ENCODE results near the gene EHMT1. TPM values are rescaled to one million over a fixed set of nuclear protein-coding genes. Genes with fewer than 3 reads are reported as not detected.

EHMT1 gene
- total RNA-seq, 1 experiment from 2014 or later, result 112 TPM

- Mint-ChIP-seq H3K4me3 (0 out of 5 replicates have a peak overlapping the region, but pooled peaks of 1 of the 2 experiments have one; percentile 27), H3K27ac (peak overlapping the region in 1 of 3 experiments; percentile 5; a peak in 2 of 7 replicates), H3K4me1 (peaks cover 19 to 34% of the 10 kb centered on the region in 2 experiments)
Observed at GRCh38 chr9:137602661-137603060, 16.1 kb upstream of the EHMT1 start.

More at GRCh38 chr9:137602661-137603060, 16.1 kb upstream of the EHMT1 start:
- Histone ChIP-seq H3K18ac (ENCODE audit: insufficient read length, low read depth, low read length) (no peak overlapping the region), H2BK120ac (ENCODE audit: low read depth, low read length, poor library complexity, severe bottlenecking) (no peak overlapping the region), H4K20me1 (ENCODE audit: control insufficient read depth, insufficient read depth, insufficient read length) (no peaks in the 10 kb centered on the region), H2BK20ac (ENCODE audit: low read depth, low read length, poor library complexity, severe bottlenecking) (no peak overlapping the region), H2AFZ (ENCODE audit: low read length) (no peak overlapping the region), H2AK5ac (ENCODE audit: insufficient read length, low read length) (no peak overlapping the region), H3K4me1 (ENCODE audit: insufficient read depth, low read length) (no peaks in the 10 kb centered on the region; the same call in 1 of the 2 replicates), H3K27me3 (ENCODE audit: insufficient read depth, low read length) (no peaks in the 10 kb centered on the region; the same call in 1 of the 2 replicates), H3K4me2 (ENCODE audit: insufficient read depth, insufficient read length, low read length) (no peak overlapping the region), H3K27ac (ENCODE audit: insufficient read length, low read depth, low read length) (no peak overlapping the region), H3K9ac (ENCODE audit: extremely low read depth, insufficient read length, low read length) (no peak overlapping the region), H3K23me2 (ENCODE audit: insufficient read length, low read depth, low read length, poor library complexity, severe bottlenecking) (peaks cover 7% of the 10 kb centered on the region), H3K79me1 (ENCODE audit: insufficient read depth, low read depth, low read length, poor library complexity, severe bottlenecking) (no peaks in the 10 kb centered on the region), H3T11ph (ENCODE audit: low read length) (no peak overlapping the region), H3K56ac (ENCODE audit: insufficient read length, low read depth, low read length) (no peak overlapping the region), H3K23ac (ENCODE audit: insufficient read length, low read depth, low read length) (no peak overlapping the region), H3K14ac (ENCODE audit: insufficient read depth, low read length) (no peak overlapping the region), H3K4ac (ENCODE audit: low read depth, low read length) (no peak overlapping the region), H4K5ac (ENCODE audit: insufficient read length, low read depth, low read length) (no peak overlapping the region), H3K79me2 (ENCODE audit: insufficient read depth, low read length) (no peaks in the 10 kb centered on the region), H4K8ac (replicated peaks; ENCODE audit: insufficient read length, low read depth, low read length) (no peak overlapping the region), H2BK15ac (ENCODE audit: low read depth, low read length) (no peak overlapping the region), H4K91ac (ENCODE audit: insufficient read length, low read depth, low read length) (no peak overlapping the region), H2BK12ac (ENCODE audit: insufficient read length, low read depth, low read length) (no peak overlapping the region), H3K9me3 (ENCODE audit: control insufficient read depth, low read depth, low read length) (no peaks in the 10 kb centered on the region), H2BK5ac (ENCODE audit: insufficient read length, low read length) (no peak overlapping the region)
- no peaks in the 10 kb centered on the region for H3K9me3 Mint-ChIP-seq
- no peak for DNase-seq
- peaks cover 29% of the 10 kb centered on the region for H3K27me3 Mint-ChIP-seq (ENCODE audit: low read depth)
- H3K36me3 Mint-ChIP-seq (ENCODE audit: insufficient read depth in 1 of 3, low read depth in 3 of 3), result no peaks in the 10 kb centered on the region; a peak in 1 of 7 replicates
- no CpG with 5 or more reads among the region's 3 CpGs for WGBS (ENCODE audit: extremely low coverage, insufficient read length, low lambda C conversion rate)
- TF ChIP-seq, protein P1, sequence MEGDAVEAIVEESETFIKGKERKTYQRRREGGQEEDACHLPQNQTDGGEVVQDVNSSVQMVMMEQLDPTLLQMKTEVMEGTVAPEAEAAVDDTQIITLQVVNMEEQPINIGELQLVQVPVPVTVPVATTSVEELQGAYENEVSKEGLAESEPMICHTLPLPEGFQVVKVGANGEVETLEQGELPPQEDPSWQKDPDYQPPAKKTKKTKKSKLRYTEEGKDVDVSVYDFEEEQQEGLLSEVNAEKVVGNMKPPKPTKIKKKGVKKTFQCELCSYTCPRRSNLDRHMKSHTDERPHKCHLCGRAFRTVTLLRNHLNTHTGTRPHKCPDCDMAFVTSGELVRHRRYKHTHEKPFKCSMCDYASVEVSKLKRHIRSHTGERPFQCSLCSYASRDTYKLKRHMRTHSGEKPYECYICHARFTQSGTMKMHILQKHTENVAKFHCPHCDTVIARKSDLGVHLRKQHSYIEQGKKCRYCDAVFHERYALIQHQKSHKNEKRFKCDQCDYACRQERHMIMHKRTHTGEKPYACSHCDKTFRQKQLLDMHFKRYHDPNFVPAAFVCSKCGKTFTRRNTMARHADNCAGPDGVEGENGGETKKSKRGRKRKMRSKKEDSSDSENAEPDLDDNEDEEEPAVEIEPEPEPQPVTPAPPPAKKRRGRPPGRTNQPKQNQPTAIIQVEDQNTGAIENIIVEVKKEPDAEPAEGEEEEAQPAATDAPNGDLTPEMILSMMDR (conservative IDR thresholded peaks at IDR 0.05), result peak; percentile 32; the same call in 2 of the 3 replicates

All from H9 (cell line).